NCI-H1417 treated with DMSO at 0.1 percent for 48 hours (cell line): ENCODE measurements around the gene TM7SF3.
"Not testable (repeated sequence)": the region's sequence is repeated elsewhere in the genome, so short reads cannot be mapped to it uniquely, and the experiment has no call there.

ENCODE experiments used
- DNase-seq: peaks from one replicate; lab custom pipeline; 2025; lab: John Stamatoyannopoulos, UW

Gene TM7SF3

GRCh38 chr12:27014085-27014858 is at the start of gene TM7SF3:
TM7SF3 (minus strand) TSS chr12:27014384; CDS start chr12:27014168, 216 bp downstream.
- DNase-seq: peak; percentile 76

GRCh38 chr12:27063250-27063851 is 49.2 kb upstream of the TM7SF3 start:
- no peak for DNase-seq

GRCh38 chr12:27061317-27061716 is 47.1 kb upstream of the TM7SF3 start:
- DNase-seq: no peak

GRCh38 chr12:27060740-27061139 is 46.6 kb upstream of the TM7SF3 start:
- DNase-seq: no peak

GRCh38 chr12:27057543-27057942 is 43.4 kb upstream of the TM7SF3 start:
- DNase-seq: no peak

- DNase-seq: no peak
These were observed 41.8 kb upstream of the TM7SF3 start for GRCh38 chr12:27055966-27056365.

- DNase-seq: no peak
These were observed 38.6 kb upstream of the TM7SF3 start for GRCh38 chr12:27052742-27053141.

- no peak for DNase-seq
These were observed 38.0 kb upstream of the TM7SF3 start for GRCh38 chr12:27052176-27052575.

- no peak for DNase-seq
These were observed 34.9 kb upstream of the TM7SF3 start for GRCh38 chr12:27048822-27049752.

- not testable (repeated sequence) for DNase-seq
These were observed 27.8 kb upstream of the TM7SF3 start for GRCh38 chr12:27042018-27042417.

- not testable (repeated sequence) for DNase-seq
These were observed 26.5 kb upstream of the TM7SF3 start for GRCh38 chr12:27040637-27041036.

GRCh38 chr12:27034607-27035293 is 20.6 kb upstream of the TM7SF3 start:
- no peak for DNase-seq

GRCh38 chr12:27032679-27033078 is 18.5 kb upstream of the TM7SF3 start:
- no peak for DNase-seq

GRCh38 chr12:27031531-27031930 is 17.3 kb upstream of the TM7SF3 start:
- DNase-seq: no peak

GRCh38 chr12:27026257-27026656 is 12.1 kb upstream of the TM7SF3 start:
- DNase-seq: no peak

GRCh38 chr12:27025116-27025515 is 10.9 kb upstream of the TM7SF3 start:
- DNase-seq: no peak

- DNase-seq: no peak
These were observed 10.1 kb upstream of the TM7SF3 start for GRCh38 chr12:27024291-27024690.

GRCh38 chr12:27020761-27021160 is 6.6 kb upstream of the TM7SF3 start:
- DNase-seq: no peak

GRCh38 chr12:27018037-27018436 is 3.9 kb upstream of the TM7SF3 start:
- DNase-seq: no peak

- not testable (repeated sequence) for DNase-seq
These were observed 3.1 kb upstream of the TM7SF3 start for GRCh38 chr12:27017163-27017823.

- no peak for DNase-seq
These were observed 1.5 kb upstream of the TM7SF3 start for GRCh38 chr12:27015730-27016076.
